ENCODE measurements around the gene MRAP. TPM values are rescaled to one million over a fixed set of nuclear protein-coding genes. Genes with fewer than 3 reads are reported as not detected.

Gene MRAP
- total and polyA plus RNA-seq, 10 of the 15 experiments (the other 5 are each of a cell fraction or from before 2014, with no cell fraction given): 0.34 to 1.2 TPM; not detected in 8

DNA sequence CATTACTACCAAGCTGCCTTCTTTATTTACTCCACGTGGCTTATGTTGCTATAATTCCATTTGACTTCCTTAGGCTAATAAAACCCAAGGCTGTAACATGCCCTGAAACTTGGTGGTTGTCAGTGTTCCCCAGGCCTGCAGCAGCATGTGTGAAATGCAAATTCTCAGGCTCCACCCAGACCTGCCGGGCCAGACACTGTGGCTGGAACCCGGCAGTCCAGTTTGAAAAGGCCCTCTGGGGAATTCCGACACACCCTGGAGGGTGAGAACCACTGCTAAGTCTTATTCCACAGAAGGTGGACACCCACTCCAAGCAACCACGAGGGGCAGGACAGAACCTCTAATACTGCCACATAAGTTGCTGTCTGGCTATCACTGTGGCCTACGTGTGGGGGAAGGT is 52.8 kb downstream of the MRAP start (continued):
- TF ChIP-seq, protein P1, sequence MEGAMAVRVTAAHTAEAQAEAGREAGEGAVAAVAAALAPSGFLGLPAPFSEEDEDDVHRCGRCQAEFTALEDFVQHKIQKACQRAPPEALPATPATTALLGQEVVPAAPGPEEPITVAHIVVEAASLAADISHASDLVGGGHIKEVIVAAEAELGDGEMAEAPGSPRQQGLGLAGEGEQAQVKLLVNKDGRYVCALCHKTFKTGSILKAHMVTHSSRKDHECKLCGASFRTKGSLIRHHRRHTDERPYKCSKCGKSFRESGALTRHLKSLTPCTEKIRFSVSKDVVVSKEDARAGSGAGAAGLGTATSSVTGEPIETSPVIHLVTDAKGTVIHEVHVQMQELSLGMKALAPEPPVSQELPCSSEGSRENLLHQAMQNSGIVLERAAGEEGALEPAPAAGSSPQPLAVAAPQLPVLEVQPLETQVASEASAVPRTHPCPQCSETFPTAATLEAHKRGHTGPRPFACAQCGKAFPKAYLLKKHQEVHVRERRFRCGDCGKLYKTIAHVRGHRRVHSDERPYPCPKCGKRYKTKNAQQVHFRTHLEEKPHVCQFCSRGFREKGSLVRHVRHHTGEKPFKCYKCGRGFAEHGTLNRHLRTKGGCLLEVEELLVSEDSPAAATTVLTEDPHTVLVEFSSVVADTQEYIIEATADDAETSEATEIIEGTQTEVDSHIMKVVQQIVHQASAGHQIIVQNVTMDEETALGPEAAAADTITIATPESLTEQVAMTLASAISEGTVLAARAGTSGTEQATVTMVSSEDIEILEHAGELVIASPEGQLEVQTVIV (IDR thresholded peaks at IDR 0.05; ENCODE audit: borderline replicate concordance, partially characterized antibody): no peak
- TF ChIP-seq ZNF622 (IDR thresholded peaks at IDR 0.05) (no peak), ATF7 (IDR thresholded peaks at IDR 0.05; ENCODE audit: low read depth) (no peak), NR2F1 (conservative IDR thresholded peaks at IDR 0.05) (no peak)

DNA sequence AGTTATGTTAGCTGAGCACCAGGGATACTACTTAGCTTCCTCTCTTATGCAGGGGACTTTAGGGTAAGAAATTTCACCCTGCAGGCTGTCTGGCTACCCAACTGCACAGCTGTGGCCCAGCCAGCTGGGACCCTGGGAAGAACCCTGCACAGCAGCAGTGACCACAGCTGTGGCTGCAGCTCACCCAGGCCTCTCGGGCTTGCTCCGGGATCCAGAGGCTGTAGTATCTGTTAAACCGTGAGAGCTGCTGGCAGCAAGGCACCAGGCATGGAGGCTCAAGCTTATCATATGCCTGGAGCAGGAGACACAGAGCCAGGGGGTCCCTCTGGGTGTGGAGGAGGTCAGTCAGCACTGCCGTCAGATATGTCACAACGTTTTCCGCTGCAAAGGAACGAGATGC is 53.9 kb downstream of the MRAP start:
- TF ChIP-seq, protein P2, sequence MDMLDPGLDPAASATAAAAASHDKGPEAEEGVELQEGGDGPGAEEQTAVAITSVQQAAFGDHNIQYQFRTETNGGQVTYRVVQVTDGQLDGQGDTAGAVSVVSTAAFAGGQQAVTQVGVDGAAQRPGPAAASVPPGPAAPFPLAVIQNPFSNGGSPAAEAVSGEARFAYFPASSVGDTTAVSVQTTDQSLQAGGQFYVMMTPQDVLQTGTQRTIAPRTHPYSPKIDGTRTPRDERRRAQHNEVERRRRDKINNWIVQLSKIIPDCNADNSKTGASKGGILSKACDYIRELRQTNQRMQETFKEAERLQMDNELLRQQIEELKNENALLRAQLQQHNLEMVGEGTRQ (IDR thresholded peaks at IDR 0.05; ENCODE audit: borderline replicate concordance, low read depth, low read length): no peak
- no peak for TF ChIP-seq SREBF1 (IDR thresholded peaks at IDR 0.05; ENCODE audit: low read length)
- intact Hi-C loops (cut with micrococcal nuclease; ENCODE audit: unreplicated experiment) (no loop called here), in situ Hi-C loops (cut with MboI) (no loop called here)
- Histone ChIP-seq H3K79me2 (ENCODE audit: control insufficient read depth, insufficient read depth, low read length) (no peaks in the 10 kb centered on the region), H3K27me3 (replicated peaks in 1 of 2; ENCODE audit: control insufficient read depth in 2 of 2, insufficient read depth in 2 of 2, low read length in 1 of 2) (no peaks in the 10 kb centered on the region), H2AFZ (ENCODE audit: control insufficient read depth, low read depth, low read length) (no peak overlapping the region), H3K4me2 (ENCODE audit: control insufficient read depth, insufficient read depth) (no peak overlapping the region), H3K27ac (ENCODE audit: control insufficient read depth, insufficient read depth) (no peak overlapping the region), H3K4me3 (no peak overlapping the region), H3K9ac (ENCODE audit: control insufficient read depth, insufficient read depth, low read length) (no peak overlapping the region), H3K4me1 (ENCODE audit: control insufficient read depth, insufficient read depth, low read length) (peaks cover 7% of the 10 kb centered on the region), H3K9me3 (replicated peaks; ENCODE audit: control insufficient read depth, insufficient read depth, low read length) (no peaks in the 10 kb centered on the region; the same call in 2 of the 3 replicates), H3K36me3 (ENCODE audit: control insufficient read depth in 2 of 2, insufficient read depth in 2 of 2, low read length in 1 of 2) (peaks cover 38 to 40% of the 10 kb centered on the region in 2 experiments; a peak in 3 of 4 replicates), H4K20me1 (ENCODE audit: control insufficient read depth, insufficient read depth) (no peaks in the 10 kb centered on the region)
- SMC1A ChIA-PET (ENCODE audit: uncharacterized antibody, unreplicated experiment): no interaction called here
- no peak for DNase-seq (ENCODE audit: low read depth, low spot score)
- CTCF ChIA-PET: no interaction called here
- POLR2A ChIA-PET: no interaction called here
- FAIRE-seq: no peak
- ATAC-seq: no peak
- RAD21 ChIA-PET (ENCODE audit: unreplicated experiment): no interaction called here
- WGBS (ENCODE audit: insufficient coverage, insufficient replicate concordance, low lambda C conversion rate, missing lambda C conversion rate): 93% methylated on average over 7 of the region's 7 CpGs
- BruUV-seq (replicated peaks): no TSS peak
